Fibroblast of villous mesenchyme (primary cell): Measurements from ENCODE around the gene ALPL. TPM values are rescaled to one million over a fixed set of nuclear protein-coding genes. Genes with fewer than 3 reads are reported as not detected.

Experiments
- DNase-seq: peaks from one replicate; pipeline ENCODE4 v3.0.0-alpha.2; 2010; ENCODE audit warnings: low read depth
- H3K4me3 ChIP-seq: 2 replicates; pipeline ENCODE4 v1.5.1; 2011; ENCODE audit warnings: low read depth, mild to moderate bottlenecking, low read length
- total RNA-seq: library from RNA; depleted of rRNA; stranded (reverse); fragments of >200 nt; gene quantifications from 2 replicates; pipeline ENCODE4 v1.2.3, GENCODE V29; 2012
- TF ChIP-seq, protein P1 (sequence below): IDR thresholded peaks from 2 replicates; pipeline ENCODE4 v1.5.1; 2012; ENCODE audit warnings: low read depth, mild to moderate bottlenecking, low read length; ENCODE audit not compliant: insufficient read depth

ALPL gene
- total RNA-seq, 1 donor = 1.7 TPM

DNA sequence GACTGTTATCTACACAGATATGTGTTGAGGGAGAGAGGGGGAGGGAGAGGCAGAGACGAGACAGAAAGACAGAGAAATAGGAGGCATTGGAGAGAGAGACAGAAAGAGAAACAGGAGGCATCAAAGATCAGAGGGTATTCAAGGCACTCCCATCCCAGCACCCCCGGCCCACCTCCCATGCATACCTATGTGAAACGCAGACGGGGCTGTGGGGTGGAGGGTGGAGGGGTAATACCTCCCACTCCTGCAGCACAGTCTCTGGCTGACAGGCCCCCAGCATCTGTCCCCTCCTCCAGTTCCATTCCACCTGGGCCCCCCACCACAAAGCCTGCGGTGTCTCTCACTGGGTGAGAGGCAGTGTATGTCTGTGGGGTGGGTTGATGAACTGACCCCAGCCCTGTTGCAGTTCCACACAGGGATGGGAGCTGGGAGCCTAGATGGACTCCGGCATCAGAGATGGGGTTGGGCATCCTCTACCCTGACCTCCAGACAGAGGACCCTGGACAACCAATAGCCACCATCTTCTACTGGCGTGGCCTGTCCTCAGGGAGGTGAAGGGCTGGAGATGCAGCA is 110.2 kb downstream of the ALPL start:
- no peak overlapping the region for H3K4me3 ChIP-seq
- TF ChIP-seq, protein P1, sequence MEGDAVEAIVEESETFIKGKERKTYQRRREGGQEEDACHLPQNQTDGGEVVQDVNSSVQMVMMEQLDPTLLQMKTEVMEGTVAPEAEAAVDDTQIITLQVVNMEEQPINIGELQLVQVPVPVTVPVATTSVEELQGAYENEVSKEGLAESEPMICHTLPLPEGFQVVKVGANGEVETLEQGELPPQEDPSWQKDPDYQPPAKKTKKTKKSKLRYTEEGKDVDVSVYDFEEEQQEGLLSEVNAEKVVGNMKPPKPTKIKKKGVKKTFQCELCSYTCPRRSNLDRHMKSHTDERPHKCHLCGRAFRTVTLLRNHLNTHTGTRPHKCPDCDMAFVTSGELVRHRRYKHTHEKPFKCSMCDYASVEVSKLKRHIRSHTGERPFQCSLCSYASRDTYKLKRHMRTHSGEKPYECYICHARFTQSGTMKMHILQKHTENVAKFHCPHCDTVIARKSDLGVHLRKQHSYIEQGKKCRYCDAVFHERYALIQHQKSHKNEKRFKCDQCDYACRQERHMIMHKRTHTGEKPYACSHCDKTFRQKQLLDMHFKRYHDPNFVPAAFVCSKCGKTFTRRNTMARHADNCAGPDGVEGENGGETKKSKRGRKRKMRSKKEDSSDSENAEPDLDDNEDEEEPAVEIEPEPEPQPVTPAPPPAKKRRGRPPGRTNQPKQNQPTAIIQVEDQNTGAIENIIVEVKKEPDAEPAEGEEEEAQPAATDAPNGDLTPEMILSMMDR = no peak
- DNase-seq = no peak

DNA sequence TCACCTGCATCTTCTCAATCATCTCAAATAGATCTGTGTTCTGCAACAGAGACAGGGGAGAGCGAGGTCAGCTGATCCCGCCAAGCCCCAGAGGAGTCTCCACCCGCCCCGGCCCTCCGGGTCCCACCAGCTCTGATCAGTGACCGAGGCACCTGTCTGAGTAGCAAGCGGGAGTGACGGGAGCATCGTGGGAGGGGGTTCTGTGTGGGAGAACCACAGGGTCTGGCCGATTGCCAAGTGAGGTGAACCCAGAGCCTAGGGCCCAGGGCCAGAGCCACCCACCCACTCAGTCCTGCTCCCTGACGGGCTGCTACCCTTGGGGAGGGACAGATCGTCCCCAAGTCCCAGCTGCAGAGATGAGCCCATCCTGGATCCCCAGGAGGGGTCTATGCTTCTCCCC is 110.8 kb downstream of the ALPL start:
- H3K4me3 ChIP-seq = no peak overlapping the region
- TF ChIP-seq, protein P1 = no peak
- DNase-seq = no peak

DNA sequence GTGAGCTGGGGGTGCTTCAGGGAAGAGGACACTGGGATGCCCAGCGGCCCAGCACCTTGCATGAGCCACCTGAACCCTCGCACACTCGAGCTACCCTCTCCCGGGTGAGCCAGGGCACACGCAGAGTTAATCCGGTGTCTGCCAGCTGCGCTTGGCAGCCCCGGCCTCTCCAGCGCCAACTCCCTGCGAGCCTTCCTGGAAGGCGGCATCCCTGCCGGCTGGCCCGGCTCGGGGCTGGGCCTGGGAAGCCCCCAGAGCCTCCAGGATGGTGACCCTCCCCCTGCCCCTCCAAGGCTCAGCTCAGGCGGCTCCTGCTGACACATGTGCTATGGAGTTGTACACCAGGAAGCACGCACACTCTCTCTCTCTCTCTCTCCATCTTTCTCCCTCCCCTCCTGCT is 111.3 kb downstream of the ALPL start:
- DNase-seq = no peak
- TF ChIP-seq, protein P1 = no peak
- no peak overlapping the region for H3K4me3 ChIP-seq

DNA sequence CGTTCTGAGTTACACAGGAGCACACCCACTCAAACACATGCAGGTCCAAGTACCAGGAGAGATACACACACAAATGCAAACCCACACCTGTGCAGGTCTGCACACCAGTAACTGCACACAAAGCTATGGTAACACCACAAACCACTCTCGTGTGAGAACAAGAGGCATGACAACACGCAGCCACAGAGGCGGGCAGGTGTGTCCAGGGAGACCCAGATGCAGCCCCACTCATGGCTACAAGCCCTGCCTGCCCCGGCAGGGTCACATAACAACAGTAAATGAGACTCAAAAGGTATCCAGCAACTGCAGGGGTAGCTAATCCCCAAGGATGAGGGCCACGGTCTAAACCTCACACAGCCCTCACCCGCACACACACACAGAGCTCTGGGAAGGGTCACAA is 111.8 kb downstream of the ALPL start:
- TF ChIP-seq, protein P1 = no peak
- no peak for DNase-seq
- H3K4me3 ChIP-seq = no peak overlapping the region

DNA sequence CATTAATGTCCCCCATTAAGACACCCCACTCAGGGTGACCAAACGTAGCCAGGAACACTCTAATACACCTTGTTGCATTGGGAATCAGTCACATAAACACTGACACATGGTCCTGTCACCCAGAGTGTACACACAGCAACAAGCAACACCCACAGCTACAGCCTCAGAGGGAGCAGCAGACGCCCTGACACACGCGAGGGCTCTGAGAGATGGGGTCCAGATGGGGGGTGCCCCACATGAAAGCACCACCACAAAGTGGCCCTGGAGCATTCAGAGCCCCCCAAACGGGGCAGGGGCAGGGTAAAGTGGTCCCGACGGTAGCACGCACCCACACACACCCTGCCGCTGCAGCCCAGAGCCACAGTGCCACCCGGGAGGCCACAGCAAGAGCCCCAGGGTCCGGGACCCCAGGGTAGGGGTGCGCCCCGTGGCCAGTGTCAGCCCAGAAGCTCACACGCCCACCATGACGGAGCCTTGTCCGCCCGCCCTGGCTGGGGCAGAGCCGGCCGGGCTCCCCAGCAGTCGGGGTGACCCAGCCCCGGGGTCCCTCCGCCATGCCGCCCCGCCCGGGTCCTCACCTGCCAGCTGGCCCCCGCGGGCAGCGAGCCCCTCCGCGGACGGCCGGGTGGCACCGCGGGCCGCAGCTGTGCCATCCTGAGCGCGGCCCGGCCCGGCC is 112.7 kb downstream of the ALPL start:
- DNase-seq = no peak
- TF ChIP-seq, protein P1 = no peak
- no peak overlapping the region for H3K4me3 ChIP-seq

DNA sequence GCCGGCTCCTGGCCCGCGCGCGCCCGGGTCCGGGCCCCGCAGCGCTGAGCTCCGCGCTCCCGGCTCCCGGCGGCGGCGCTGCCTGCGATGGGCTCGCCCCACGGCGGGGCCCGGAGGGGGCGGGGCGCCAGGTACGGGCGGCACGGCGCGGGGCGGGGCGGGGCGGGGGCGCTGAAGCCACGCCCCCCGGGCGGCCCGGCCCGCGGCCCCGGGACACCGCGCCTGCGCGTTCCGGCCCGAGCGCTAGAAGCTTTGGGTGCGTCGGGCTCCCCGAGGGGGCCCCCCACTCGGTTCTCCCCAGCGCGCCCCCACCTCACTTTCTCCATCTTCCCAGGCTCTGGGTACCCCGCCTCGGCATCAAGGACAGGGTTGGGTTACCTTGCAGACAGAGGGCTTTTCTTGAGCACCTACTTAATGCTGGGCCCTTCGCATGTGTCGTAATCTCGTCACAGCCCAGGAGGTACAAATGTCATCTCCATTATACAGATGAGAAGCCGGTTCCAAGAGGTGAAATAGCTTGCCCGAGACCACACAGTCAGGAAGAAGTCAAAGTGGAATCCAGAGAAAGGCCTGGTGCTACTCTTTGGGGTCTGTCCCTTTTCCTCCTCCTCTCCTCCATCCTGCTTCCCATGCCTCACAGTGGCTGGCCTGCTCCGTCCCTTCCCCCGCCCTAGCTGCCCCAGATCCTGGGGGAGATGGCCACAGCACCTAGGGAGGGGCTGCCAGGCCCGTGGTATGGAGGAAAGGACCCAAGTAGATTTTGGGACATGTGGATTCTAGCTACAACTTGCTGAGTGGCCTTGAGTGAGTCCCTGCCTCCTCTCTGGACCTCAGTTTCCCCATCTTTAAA is 113.5 kb downstream of the ALPL start:
- DNase-seq = no peak
- peak overlapping the region; percentile 33 for H3K4me3 ChIP-seq
- TF ChIP-seq, protein P1 = no peak
